Neutrophil (primary cell): ENCODE results near the gene ITPRID1.

Experiments used
- H3K27ac ChIP-seq: fragments of 200-600 bp; sonication (generic); 2 replicates; pipeline ENCODE4 v1.5.1; 2016; ENCODE audit warnings: mild to moderate bottlenecking, moderate library complexity
- H3K27me3 ChIP-seq: fragments of 200-600 bp; sonication (generic); 2 replicates; pipeline ENCODE4 v1.6.0; 2016; ENCODE audit warnings: mild to moderate bottlenecking
- H3K36me3 ChIP-seq: fragments of 200-600 bp; sonication (generic); 2 replicates; pipeline ENCODE4 v1.5.1; 2017
- H3K4me1 ChIP-seq, 2 experiments: fragments of 200-600 bp in 1 of 2; sonication (generic) in 1 of 2; 1 replicate in 1 of 2; 2 replicates in 1 of 2; pipeline versions ENCODE4 v1.5.1 to v1.6.1; 2013 to 2016; ENCODE audit warnings: low read depth in 1 of 2, low read length in 1 of 2, mild to moderate bottlenecking in 1 of 2, moderate library complexity in 1 of 2; ENCODE audit not compliant: control insufficient read depth in 1 of 2, insufficient read depth in 1 of 2
- H3K4me3 ChIP-seq, 2 experiments: fragments of 200-600 bp in 1 of 2; sonication (generic) in 1 of 2; 1 replicate in 1 of 2; 2 replicates in 1 of 2; pipeline ENCODE4 v1.5.1; 2013 to 2016; ENCODE audit warnings: low read depth in 1 of 2, low read length in 1 of 2, mild to moderate bottlenecking in 1 of 2, moderate library complexity in 1 of 2
- H3K9me3 ChIP-seq: fragments of 200-600 bp; sonication (generic); 2 replicates; pipeline ENCODE4 v1.5.1; 2016
- CTCF ChIP-seq: fragments of 200-600 bp; sonication (generic); IDR thresholded peaks from 2 replicates; pipeline ENCODE4 v1.5.1; 2016; ENCODE audit warnings: antibody characterized with exemption

Gene ITPRID1

GRCh38 chr7:31487476-31487875 lies 26.4 kb upstream of the ITPRID1 start:
- H3K9me3 ChIP-seq = no peaks in the 10 kb centered on the region
- H3K4me3 ChIP-seq = no peak overlapping the region
- no peak for TF ChIP-seq CTCF
- no peaks in the 10 kb centered on the region for H3K4me1 ChIP-seq
- no peak overlapping the region for H3K27ac ChIP-seq
- no peaks in the 10 kb centered on the region for H3K36me3 ChIP-seq
- no peaks in the 10 kb centered on the region for H3K27me3 ChIP-seq

- H3K27ac ChIP-seq = no peak overlapping the region
- TF ChIP-seq CTCF = no peak
- H3K4me3 ChIP-seq = no peak overlapping the region
- H3K9me3 ChIP-seq = no peaks in the 10 kb centered on the region
- H3K36me3 ChIP-seq = no peaks in the 10 kb centered on the region
- H3K4me1 ChIP-seq = no peaks in the 10 kb centered on the region
- H3K27me3 ChIP-seq = no peaks in the 10 kb centered on the region
These were observed 25.2 kb upstream of the ITPRID1 start for GRCh38 chr7:31488562-31489203.

GRCh38 chr7:31490796-31491314 lies 23.0 kb upstream of the ITPRID1 start:
- no peaks in the 10 kb centered on the region for H3K4me1 ChIP-seq
- TF ChIP-seq CTCF = no peak
- H3K36me3 ChIP-seq = no peaks in the 10 kb centered on the region
- H3K9me3 ChIP-seq = no peaks in the 10 kb centered on the region
- no peak overlapping the region for H3K27ac ChIP-seq
- H3K4me3 ChIP-seq = no peak overlapping the region
- H3K27me3 ChIP-seq = no peaks in the 10 kb centered on the region

- TF ChIP-seq CTCF = no peak
- H3K36me3 ChIP-seq = no peaks in the 10 kb centered on the region
- H3K4me3 ChIP-seq = no peak overlapping the region
- no peaks in the 10 kb centered on the region for H3K4me1 ChIP-seq
- no peaks in the 10 kb centered on the region for H3K27me3 ChIP-seq
- no peaks in the 10 kb centered on the region for H3K9me3 ChIP-seq
- no peak overlapping the region for H3K27ac ChIP-seq
These were observed 21.8 kb upstream of the ITPRID1 start for GRCh38 chr7:31492086-31492485.

- H3K4me1 ChIP-seq = no peaks in the 10 kb centered on the region
- H3K27ac ChIP-seq = no peak overlapping the region
- no peaks in the 10 kb centered on the region for H3K36me3 ChIP-seq
- H3K4me3 ChIP-seq = no peak overlapping the region
- TF ChIP-seq CTCF = no peak
- H3K27me3 ChIP-seq = no peaks in the 10 kb centered on the region
- H3K9me3 ChIP-seq = no peaks in the 10 kb centered on the region
These were observed 20.1 kb upstream of the ITPRID1 start for GRCh38 chr7:31493714-31494181.
